Testis (tissue), 3 donors: ENCODE measurements around the gene IL17REL. TPM values are rescaled to one million over a fixed set of nuclear protein-coding genes. Genes with fewer than 3 reads are reported as not detected.

Experiments used
- DNase-seq: peaks from one replicate; pipeline ENCODE4 v3.0.0-alpha.2; 2019
- H3K27ac ChIP-seq, 2 donors: fragments of 200-600 bp; sonication (generic); one replicate each; pipeline ENCODE4 v1.5.1; 2019
- H3K27me3 ChIP-seq: fragments of 200-600 bp; sonication (generic); one replicate; pipeline ENCODE4 v1.5.1; 2019
- H3K36me3 ChIP-seq: fragments of 200-600 bp; sonication (generic); one replicate; pipeline ENCODE4 v1.5.1; 2017; ENCODE audit warnings: low read depth; ENCODE audit errors: missing control alignments
- H3K4me1 ChIP-seq: fragments of 200-600 bp; sonication (generic); one replicate; pipeline ENCODE4 v1.5.1; 2019
- H3K4me3 ChIP-seq, 2 donors: fragments of 200-600 bp; sonication (generic); one replicate each; pipeline ENCODE4 v1.5.1; 2017 to 2019
- H3K9me3 ChIP-seq: fragments of 200-600 bp; sonication (generic); one replicate; pipeline ENCODE4 v1.5.1; 2017
- CTCF ChIP-seq, 3 experiments: fragments of 450-650 bp in 2 of 3; fragments of 200-600 bp in 1 of 3; sonication (generic) in 1 of 3; IDR thresholded peaks; one replicate each; pipeline ENCODE4 v1.5.1; 2016 to 2019; ENCODE audit warnings: antibody characterized with exemption in 3 of 3, mild to moderate bottlenecking in 2 of 3, moderate library complexity in 1 of 3
- POLR2A ChIP-seq: fragments of 450-650 bp; IDR thresholded peaks from one replicate; pipeline ENCODE4 v1.6.1; 2017; ENCODE audit warnings: antibody characterized with exemption, mild to moderate bottlenecking, moderate library complexity
- WGBS, 2 donors: methylation state at CpG; one replicate each; pipeline ENCODE4 v1.1.5; 2018; 5-methylcytosine and 5-hydroxymethylcytosine counted together
- intact Hi-C: fragments of 100-400 bp; cut with DNase I; formaldehyde crosslinking; loops from one replicate; pipeline ENCODE4 v1.15.1; 2023; ENCODE audit warnings: low total_unique reads
- polyA plus RNA-seq: library from polyadenylated mRNA; stranded (reverse); fragments of 350-450 nt; fragmentation: Illumina TruSeq; extraction: RNeasy Lipid Tissue Mini Kit (QIAGEN cat#74804); gene quantifications from one replicate; pipeline ENCODE4 v1.2.3, GENCODE V29; 2014; ENCODE audit warnings: low read depth, low replicate concordance; ENCODE audit not compliant: insufficient read depth
- total RNA-seq, 2 donors: library from RNA; depleted of rRNA; stranded (reverse); fragments of >200 nt; gene quantifications; one replicate each; pipeline ENCODE4 v1.2.3, GENCODE V29; 2016

Gene IL17REL
- total and polyA plus RNA-seq, 3 donors from 2014 or later: 0.25 to 0.55 (median 0.30) TPM

- H3K27me3 ChIP-seq: no peaks in the 10 kb centered on the region
- intact Hi-C loops: no loop called here
- no peaks in the 10 kb centered on the region for H3K9me3 ChIP-seq
- H3K4me1 ChIP-seq: peaks cover 9% of the 10 kb centered on the region
- H3K4me3 ChIP-seq: no peak overlapping the region
- 71 to 74% methylated on average over 5 to 21 of the region's 21 CpGs for WGBS, 2 donors
- no peaks in the 10 kb centered on the region for H3K36me3 ChIP-seq
- TF ChIP-seq POLR2A: no peak
- TF ChIP-seq CTCF (IDR thresholded peaks at IDR 0.05): no peak
- no peak overlapping the region for H3K27ac ChIP-seq
- DNase-seq: no peak
These were observed 4.6 kb upstream of the IL17REL start for GRCh38 chr22:50016988-50017700.

- intact Hi-C loops: no loop called here
- Histone ChIP-seq H3K4me3 (no peak overlapping the region), H3K36me3 (no peaks in the 10 kb centered on the region), H3K27me3 (no peaks in the 10 kb centered on the region), H3K27ac (no peak overlapping the region), H3K4me1 (peaks cover 9% of the 10 kb centered on the region), H3K9me3 (no peaks in the 10 kb centered on the region)
- no peak for DNase-seq
- WGBS, 2 donors: 82 to 94% methylated on average over 10 to 20 of the region's 20 CpGs
- TF ChIP-seq CTCF (IDR thresholded peaks at IDR 0.05) (no peak), POLR2A (no peak)
These were observed 3.9 kb upstream of the IL17REL start for GRCh38 chr22:50016308-50016987.

GRCh38 chr22:50015451-50016307 lies 3.1 kb upstream of the IL17REL start:
- Histone ChIP-seq H3K9me3 (no peaks in the 10 kb centered on the region), H3K27me3 (no peaks in the 10 kb centered on the region), H3K36me3 (no peaks in the 10 kb centered on the region), H3K4me3 (no peak overlapping the region), H3K4me1 (peaks cover 9% of the 10 kb centered on the region), H3K27ac (no peak overlapping the region)
- DNase-seq: no peak
- TF ChIP-seq POLR2A (no peak), CTCF (IDR thresholded peaks at IDR 0.05) (no peak)
- WGBS, 2 donors: 0 to 31% methylated on average over 2 to 19 of the region's 30 CpGs
- intact Hi-C loops: no loop called here

- H3K27me3 ChIP-seq: no peaks in the 10 kb centered on the region
- WGBS, 2 donors: 1% methylated on average over 50 of the region's 91 CpGs; no CpG with 5 or more reads in 1 of the 2 donors
- H3K4me1 ChIP-seq: peaks cover 9% of the 10 kb centered on the region
- H3K4me3 ChIP-seq: no peak overlapping the region
- H3K36me3 ChIP-seq: no peaks in the 10 kb centered on the region
- TF ChIP-seq POLR2A (no peak), CTCF (IDR thresholded peaks at IDR 0.05) (no peak)
- H3K27ac ChIP-seq: no peak overlapping the region
- DNase-seq: no peak
- H3K9me3 ChIP-seq: no peaks in the 10 kb centered on the region
- intact Hi-C loops: no loop called here
These were observed 2.3 kb upstream of the IL17REL start for GRCh38 chr22:50014655-50015401.
